Thyroid gland (tissue), 4 donors: ENCODE data around the gene CHD6. TPM values are rescaled to one million over a fixed set of nuclear protein-coding genes. Genes with fewer than 3 reads are reported as not detected.
A peak's percentile ranks its signal among the peaks of the same experiment; 100 is the strongest.

Source experiments
- DNase-seq, 2 donors: peaks; one replicate each; pipeline ENCODE4 v3.0.0-alpha.2; 2019
- H3K27ac ChIP-seq, 3 donors: fragments of 200-600 bp; sonication (generic); 1 replicate in 2 of 3; 2 replicates in 1 of 3; pipeline ENCODE4 v1.5.1; 2016 to 2019; ENCODE audit warnings: mild to moderate bottlenecking in 1 of 3, moderate library complexity in 1 of 3
- H3K27me3 ChIP-seq: fragments of 200-600 bp; sonication (generic); one replicate; pipeline ENCODE4 v1.5.1; 2019
- H3K36me3 ChIP-seq, 2 donors: fragments of 200-600 bp; sonication (generic); one replicate each; pipeline ENCODE4 v1.5.1; 2016 to 2019
- H3K4me1 ChIP-seq, 2 donors: fragments of 200-600 bp; sonication (generic); one replicate each; pipeline ENCODE4 v1.5.1; 2017 to 2019
- H3K4me3 ChIP-seq, 3 donors: fragments of 200-600 bp; sonication (generic); replicated peaks in 1 of 3; 1 replicate in 2 of 3; 2 replicates in 1 of 3; pipeline ENCODE4 v1.5.1; 2016; ENCODE audit warnings: mild to moderate bottlenecking in 1 of 3
- H3K9me3 ChIP-seq: fragments of 200-600 bp; sonication (generic); one replicate; pipeline ENCODE4 v1.5.1; 2017
- CTCF ChIP-seq, 6 experiments: fragments of 200-600 bp in 3 of 6; fragments of 450-650 bp in 3 of 6; sonication (generic) in 3 of 6; IDR thresholded peaks; one replicate each; pipeline ENCODE4 v1.5.1; 2016 to 2019; ENCODE audit warnings: antibody characterized with exemption in 6 of 6, mild to moderate bottlenecking in 2 of 6, inconsistent platforms in 1 of 6, moderate library complexity in 1 of 6
- POLR2A ChIP-seq, 2 donors: fragments of 450-650 bp; IDR thresholded peaks; one replicate each; pipeline ENCODE4 v1.6.1; 2017; ENCODE audit warnings: antibody characterized with exemption in 2 of 2, mild to moderate bottlenecking in 2 of 2, moderate library complexity in 1 of 2
- WGBS, 2 donors: methylation state at CpG; one replicate each; pipeline ENCODE4 v1.1.5; 2017; 5-methylcytosine and 5-hydroxymethylcytosine counted together
- intact Hi-C: fragments of 100-400 bp; cut with DNase I; formaldehyde crosslinking; loops from one replicate; pipeline ENCODE4 v1.15.1; 2023
- total RNA-seq, 4 donors: library from RNA; depleted of rRNA; stranded (reverse); fragments of >200 nt; gene quantifications; one replicate each; pipeline ENCODE4 v1.2.3, GENCODE V29; 2016

Gene CHD6
- total RNA-seq, 4 donors from 2014 or later = 58.0 to 104 (median 81.6) TPM

- Histone ChIP-seq H3K4me3 (no peak overlapping the region), H3K36me3 (peaks cover 10 to 16% of the 10 kb centered on the region in 2 donors), H3K27ac (no peak overlapping the region), H3K27me3 (no peaks in the 10 kb centered on the region), H3K4me1 (peaks cover 16 to 19% of the 10 kb centered on the region in 2 donors), H3K9me3 (no peaks in the 10 kb centered on the region)
- no peak for TF ChIP-seq CTCF (IDR thresholded peaks at IDR 0.05)
- WGBS, 2 donors = 83 to 89% methylated on average over 2 of the region's 2 CpGs
- intact Hi-C loops = no loop called here
- no peak for DNase-seq
Observed at GRCh38 chr20:41480054-41480770, 138.0 kb downstream of the CHD6 start.

GRCh38 chr20:41479113-41479512 is 139.1 kb downstream of the CHD6 start:
- TF ChIP-seq CTCF (IDR thresholded peaks at IDR 0.05) (no peak), POLR2A (IDR thresholded peaks at IDR 0.05) (no peak)
- 94 to 98% methylated on average over 1 of the region's 1 CpG for WGBS, 2 donors
- no peak overlapping the region for H3K27ac ChIP-seq
- H3K4me1 ChIP-seq = peaks cover 18 to 21% of the 10 kb centered on the region in 2 donors
- no peaks in the 10 kb centered on the region for H3K9me3 ChIP-seq
- no peak overlapping the region for H3K4me3 ChIP-seq
- no peaks in the 10 kb centered on the region for H3K27me3 ChIP-seq
- peaks cover 7 to 16% of the 10 kb centered on the region in 2 donors for H3K36me3 ChIP-seq
- intact Hi-C loops = no loop called here
- DNase-seq = no peak

DNA sequence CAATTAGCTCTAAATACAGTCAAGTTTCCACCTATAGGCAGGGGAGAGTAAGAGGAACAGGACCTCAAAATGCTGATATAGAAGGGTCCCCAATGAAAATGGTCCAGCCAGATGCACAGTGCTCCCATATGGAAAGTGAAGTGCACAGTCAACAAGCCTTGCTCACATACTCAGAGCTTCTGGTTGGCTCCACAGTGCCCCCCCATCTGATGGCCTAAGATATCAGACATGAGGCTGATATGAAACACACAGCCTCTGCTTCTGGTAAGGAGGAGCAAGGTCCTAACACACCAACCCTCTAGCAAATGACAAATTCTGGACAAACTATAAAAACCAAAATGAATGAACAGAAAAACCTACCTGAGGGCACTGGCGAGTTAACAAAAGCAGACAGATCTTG is 140.2 kb downstream of the CHD6 start:
- Histone ChIP-seq H3K36me3 (peaks cover under 1 to 10% of the 10 kb centered on the region in 2 donors), H3K4me1 (peaks cover 18 to 21% of the 10 kb centered on the region in 2 donors), H3K27me3 (no peaks in the 10 kb centered on the region), H3K9me3 (no peaks in the 10 kb centered on the region), H3K4me3 (no peak overlapping the region), H3K27ac (no peak overlapping the region)
- intact Hi-C loops = no loop called here
- 95 to 97% methylated on average over 1 of the region's 1 CpG for WGBS, 2 donors
- TF ChIP-seq POLR2A (IDR thresholded peaks at IDR 0.05) (no peak), CTCF (IDR thresholded peaks at IDR 0.05) (no peak)
- no peak for DNase-seq

DNA sequence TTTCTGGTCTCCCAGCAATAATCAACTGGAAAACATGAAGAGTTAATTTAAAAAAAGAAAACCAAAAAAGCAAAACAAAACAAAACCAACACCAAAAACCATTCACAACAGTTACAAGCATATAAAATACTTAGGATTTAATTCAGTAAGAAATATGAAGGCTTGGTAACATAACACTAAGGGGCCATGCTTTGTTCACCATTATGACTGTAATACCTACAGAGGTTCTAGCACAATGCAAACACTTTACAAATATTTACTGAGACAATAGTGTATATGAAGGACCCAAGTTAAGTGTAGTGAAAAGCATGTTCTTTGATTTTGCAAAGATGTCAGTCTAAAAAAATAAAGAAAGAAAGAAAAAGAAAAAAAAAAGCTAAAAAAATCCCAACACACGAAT is 141.7 kb downstream of the CHD6 start:
- intact Hi-C loops = no loop called here
- Histone ChIP-seq H3K4me3 (no peak overlapping the region), H3K9me3 (no peaks in the 10 kb centered on the region), H3K36me3 (peaks cover 4 to 6% of the 10 kb centered on the region in 2 donors), H3K27me3 (no peaks in the 10 kb centered on the region), H3K4me1 (peaks cover 18 to 21% of the 10 kb centered on the region in 2 donors), H3K27ac (peak overlapping the region; percentile 37 to 53 (median 40))
- 98% methylated on average over 1 of the region's 1 CpG for WGBS, 2 donors
- TF ChIP-seq POLR2A (IDR thresholded peaks at IDR 0.05) (no peak), CTCF (IDR thresholded peaks at IDR 0.05) (no peak)
- DNase-seq = no peak

- intact Hi-C loops = no loop called here
- H3K4me3 ChIP-seq = no peak overlapping the region
- peaks cover 18 to 21% of the 10 kb centered on the region in 2 donors for H3K4me1 ChIP-seq
- H3K9me3 ChIP-seq = no peaks in the 10 kb centered on the region
- H3K36me3 ChIP-seq = peaks cover 4 to 6% of the 10 kb centered on the region in 2 donors
- DNase-seq = peak; percentile 27 to 40
- TF ChIP-seq CTCF (IDR thresholded peaks at IDR 0.05) (no peak), POLR2A (IDR thresholded peaks at IDR 0.05) (no peak)
- peak overlapping the region; percentile 37 to 53 (median 40) for H3K27ac ChIP-seq
- no peaks in the 10 kb centered on the region for H3K27me3 ChIP-seq
Observed at GRCh38 chr20:41476013-41476441, 142.2 kb downstream of the CHD6 start.
